ENCODE measurements around the gene HDAC4.

HDAC4 gene

GRCh38 chr2:239160226-239161143 lies 240.3 kb downstream of the HDAC4 start:
- no peak for DNase-seq

- no peak for DNase-seq
Measured at GRCh38 chr2:239159476-239159911, 241.3 kb downstream of the HDAC4 start.

GRCh38 chr2:239158641-239159475 lies 242.0 kb downstream of the HDAC4 start:
- DNase-seq, result no peak

DNA sequence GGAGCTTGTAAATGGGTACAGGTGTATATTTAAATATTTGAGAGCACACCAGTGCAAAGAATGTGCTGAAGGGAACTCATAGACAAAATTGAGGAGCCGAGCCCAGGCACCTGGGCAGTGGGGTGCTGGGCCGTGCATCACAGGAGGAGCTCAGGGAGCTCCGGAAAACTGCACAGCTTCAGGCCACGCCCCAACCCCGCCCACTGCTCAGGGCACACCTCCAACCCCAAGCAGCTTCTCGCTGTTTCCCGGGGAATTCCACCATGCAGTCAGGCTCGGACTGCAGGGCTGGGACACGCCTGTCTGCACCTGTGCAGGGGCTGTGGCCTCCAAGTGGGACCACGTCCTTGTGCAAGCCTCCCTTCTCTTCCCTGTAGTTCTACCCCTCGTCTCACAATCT lies 243.0 kb downstream of the HDAC4 start:
- no peak for DNase-seq

GRCh38 chr2:239157269-239157668 lies 243.6 kb downstream of the HDAC4 start:
- DNase-seq, result no peak

DNA sequence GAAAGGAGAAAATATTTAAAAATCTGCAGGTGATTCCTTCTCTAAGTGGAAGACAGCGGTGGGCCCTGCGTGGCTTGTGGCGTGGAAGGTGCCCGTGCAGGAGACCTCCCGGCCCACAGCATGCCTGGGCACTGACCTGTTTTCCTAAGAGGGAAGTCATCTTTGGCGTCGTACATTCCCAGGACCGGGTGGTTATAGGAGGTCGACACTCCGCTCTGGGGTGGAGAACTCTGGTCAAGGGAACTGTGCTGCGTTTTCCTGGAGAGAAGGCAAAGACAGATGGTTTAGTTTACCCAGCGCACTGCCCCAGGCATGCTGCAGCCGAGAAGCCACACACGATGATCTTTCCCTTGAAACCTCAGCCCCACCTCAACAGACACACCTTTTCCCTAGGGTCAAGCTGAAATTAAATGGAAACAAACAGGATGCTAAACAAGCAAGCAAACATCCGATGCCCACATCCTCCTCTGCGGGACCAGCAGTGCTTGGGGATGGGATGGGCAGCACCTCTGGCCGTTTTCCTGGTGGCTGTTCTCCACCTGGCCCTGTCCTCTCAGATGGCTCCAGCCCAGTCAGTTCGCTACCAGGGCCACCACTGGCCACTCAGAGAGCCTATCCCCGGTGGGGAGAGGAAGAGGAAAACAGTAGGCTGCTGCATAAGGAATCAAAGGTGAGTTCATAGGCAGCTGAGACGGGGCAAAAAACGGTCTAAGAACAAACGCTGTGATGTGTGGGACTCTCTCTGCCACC lies 244.1 kb downstream of the HDAC4 start:
- DNase-seq, result no peak

GRCh38 chr2:239155806-239156480 lies 244.9 kb downstream of the HDAC4 start:
- no peak for DNase-seq

DNA sequence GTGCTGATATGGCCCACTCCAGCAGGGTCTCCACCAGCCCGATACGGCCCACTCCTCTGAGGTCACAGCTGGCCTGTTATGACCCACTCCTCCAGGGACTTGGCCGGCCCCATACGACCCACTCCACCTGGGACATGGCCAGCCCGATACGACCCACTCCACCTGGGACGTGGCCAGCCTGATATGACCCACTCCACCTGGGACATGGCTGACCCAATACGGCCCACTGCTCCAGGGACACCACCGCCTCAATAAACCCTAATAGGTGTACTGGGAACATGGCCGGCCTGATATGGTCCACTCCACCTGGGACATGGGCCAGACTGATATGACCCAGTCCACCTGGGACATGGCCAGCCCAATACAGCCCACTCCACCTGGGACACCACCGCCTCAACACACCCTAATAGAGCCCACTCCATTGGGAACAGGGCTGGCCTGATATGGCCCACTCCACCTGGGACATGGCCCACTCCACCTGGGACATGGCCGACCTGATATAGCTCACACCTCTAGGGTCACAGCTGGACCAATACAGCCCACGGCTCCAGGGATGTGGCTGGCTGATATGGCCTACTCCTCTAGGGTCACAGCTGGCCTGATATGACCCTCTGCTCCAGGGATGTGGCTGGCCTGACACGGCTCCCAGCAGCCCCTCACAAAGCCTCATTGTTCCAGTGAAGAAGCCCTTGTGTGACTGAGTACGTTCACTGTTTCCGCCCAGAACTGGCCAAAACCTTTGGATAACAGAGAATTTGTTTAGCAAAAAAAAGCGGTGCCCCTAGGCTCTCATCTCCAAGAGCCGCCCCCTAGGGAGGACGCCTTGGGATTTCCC lies 245.6 kb downstream of the HDAC4 start:
- no peak for DNase-seq

DNA sequence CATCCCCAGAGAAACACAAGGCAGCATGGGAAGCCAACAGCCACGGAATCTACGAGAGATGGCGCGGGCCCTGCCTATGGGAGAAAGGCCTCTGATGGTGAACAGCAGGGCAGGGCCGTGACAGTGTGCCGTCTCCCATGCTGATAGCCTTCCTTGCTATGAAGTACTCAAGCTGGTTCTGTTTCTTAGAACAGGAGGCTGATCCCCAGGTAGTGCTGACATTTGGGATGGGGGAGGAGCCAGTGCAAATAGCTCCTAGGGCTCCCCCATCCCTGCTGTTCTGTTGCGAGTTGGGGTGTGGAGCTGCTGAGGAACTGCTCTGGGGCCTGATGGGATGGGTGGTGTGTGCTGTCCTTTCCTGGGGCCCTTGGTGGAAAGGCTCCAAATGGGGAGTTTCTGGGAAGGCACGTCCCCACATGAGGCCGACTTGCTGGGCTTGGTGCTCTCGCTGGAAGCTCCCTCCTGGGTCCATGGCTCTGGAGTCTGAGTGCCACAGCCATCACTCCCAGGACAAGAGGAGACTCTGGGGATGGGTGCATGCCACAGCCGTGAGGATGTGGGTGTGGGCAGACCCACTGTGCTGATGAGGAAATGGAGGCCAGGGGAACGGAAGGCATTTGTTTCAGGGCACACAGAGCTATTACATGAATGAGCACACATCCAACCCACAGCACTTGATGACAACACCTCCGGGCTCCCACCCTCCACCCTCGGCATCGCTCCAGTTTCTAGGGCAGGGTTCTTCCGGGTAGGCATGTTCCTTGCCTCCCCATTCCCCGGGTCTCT lies 246.8 kb downstream of the HDAC4 start:
- no peak for DNase-seq

GRCh38 chr2:239152916-239153305 lies 247.9 kb downstream of the HDAC4 start:
- DNase-seq, result no peak

- DNase-seq, result no peak
Measured at GRCh38 chr2:239152239-239152915, 248.4 kb downstream of the HDAC4 start.

- no peak for DNase-seq
Measured at GRCh38 chr2:239151201-239152131, 249.4 kb downstream of the HDAC4 start.

DNA sequence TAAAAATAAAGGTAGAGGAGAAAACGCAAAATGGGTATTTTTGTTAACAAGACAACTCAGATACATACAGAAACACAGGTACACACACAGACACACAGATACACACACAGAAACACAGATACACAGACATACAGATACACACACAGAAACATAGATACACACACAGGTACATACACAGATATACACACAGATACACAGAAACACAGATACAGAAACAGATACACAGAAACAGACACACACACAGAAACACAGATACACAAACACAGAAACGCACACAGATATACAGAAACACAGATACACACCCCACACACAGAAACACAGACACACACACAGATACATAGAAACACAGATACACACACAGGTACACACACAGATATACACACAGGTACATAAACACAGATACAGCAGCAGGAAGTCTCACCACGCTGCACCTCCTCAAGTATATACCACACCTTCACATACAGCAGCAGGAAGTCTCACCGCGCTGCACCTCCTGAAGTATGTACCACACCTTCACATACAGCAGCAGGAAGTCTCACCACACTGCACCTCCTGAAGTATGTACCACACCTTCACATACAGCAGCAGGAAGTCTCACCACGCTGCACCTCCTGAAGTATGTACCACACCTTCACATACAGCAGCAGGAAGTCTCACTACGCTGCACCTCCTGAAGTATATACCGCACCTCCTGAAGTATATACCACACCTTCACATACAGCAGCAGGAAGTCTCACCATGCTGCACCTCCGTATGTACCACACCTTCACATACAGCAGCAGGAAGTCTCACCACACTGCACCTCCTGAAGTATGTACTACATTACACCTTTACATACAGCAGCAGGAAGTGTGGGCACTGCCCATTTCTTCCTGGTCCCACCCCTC lies 250.5 kb downstream of the HDAC4 start:
- no peak for DNase-seq

GRCh38 chr2:239149501-239149900 lies 251.3 kb downstream of the HDAC4 start:
- DNase-seq, result no peak

DNA sequence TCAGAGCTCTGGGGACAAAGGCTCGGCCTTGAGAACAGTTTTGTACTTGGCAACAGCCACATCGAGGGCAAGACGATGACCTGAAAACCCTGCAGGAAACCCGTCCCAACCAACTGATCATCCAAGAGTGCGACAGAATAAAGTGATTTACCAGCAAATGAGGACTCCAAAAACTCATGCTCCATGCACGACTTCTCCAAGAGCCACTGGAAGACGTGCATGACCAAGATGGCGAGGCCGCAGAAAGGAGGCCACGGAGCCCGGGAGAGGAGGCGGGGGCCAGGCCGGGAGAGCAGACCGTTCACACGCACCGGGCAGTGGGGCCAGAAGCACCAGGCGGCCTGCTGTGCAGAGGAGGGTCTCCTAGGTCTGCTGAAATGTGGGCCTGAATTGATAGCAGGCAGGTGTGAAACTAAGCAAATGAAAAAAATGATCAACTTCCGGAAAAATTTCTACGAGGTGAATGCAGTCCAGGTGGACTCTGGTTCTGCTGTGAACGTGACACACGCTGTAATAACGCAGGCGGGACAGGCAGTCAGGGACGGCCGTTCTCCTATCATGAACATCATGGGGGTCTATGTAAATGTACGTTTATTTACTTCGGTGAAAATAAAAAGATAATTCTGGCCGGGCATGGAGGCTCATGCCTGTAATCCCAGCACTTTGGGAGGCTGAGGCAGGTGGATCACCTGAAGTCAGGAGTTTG lies 252.2 kb downstream of the HDAC4 start:
- DNase-seq, result no peak

DNA sequence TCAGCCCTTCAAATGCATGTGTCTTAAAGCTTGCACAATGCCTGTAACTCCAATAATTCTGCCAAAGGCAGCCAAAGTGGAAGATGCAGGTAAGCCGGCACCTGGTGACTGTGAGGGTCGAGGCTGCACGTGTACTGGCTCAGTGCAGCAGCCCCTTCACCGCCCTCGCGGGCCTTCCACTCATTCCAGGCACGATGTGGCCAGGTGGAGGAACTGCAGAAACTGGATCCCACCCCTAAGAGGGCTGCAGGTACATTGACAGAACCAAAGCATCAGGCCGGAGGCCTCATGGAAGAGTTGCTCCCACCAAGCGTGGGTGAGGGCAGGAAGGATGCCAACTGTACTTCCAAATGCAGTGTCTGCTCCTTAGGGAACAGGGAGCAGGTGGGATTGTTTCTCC lies 253.4 kb downstream of the HDAC4 start:
- no peak for DNase-seq

GRCh38 chr2:239146741-239147181 lies 254.1 kb downstream of the HDAC4 start:
- no peak for DNase-seq

All from Kasumi-1 (cell line).